Measurements from ENCODE around the gene PRDM15. TPM values are rescaled to one million over a fixed set of nuclear protein-coding genes. Genes with fewer than 3 reads are reported as not detected.

Gene PRDM15
- total RNA-seq, 1 experiment from 2014 or later, result 9.8 TPM

DNA sequence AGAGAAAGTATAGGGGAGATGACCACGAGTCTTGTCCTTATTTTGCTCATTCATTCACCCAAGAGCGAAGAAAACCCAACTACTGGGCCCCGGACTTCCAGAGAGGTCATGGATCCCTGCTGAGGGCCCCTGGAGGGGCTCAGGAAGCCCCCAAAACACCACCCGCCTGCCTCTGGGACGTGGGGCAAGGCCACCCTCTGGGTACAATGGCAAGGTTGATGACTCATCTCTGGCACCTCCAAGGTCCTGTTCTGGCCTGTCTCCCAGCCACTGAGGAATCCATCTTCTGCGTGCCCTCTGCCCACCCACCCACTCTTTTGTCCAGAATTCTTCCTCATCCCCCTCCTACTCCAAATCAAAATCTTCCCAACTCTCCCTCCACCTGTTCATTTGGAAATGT lies 21.3 kb upstream of the PRDM15 start:
- H3K9me3 ChIP-seq (ENCODE audit: control insufficient read depth in 1 of 2, insufficient read depth in 1 of 2, low read depth in 1 of 2, low read length in 2 of 2), result no peaks in the 10 kb centered on the region
- CTCF ChIA-PET, result no interaction called here
- intact Hi-C loops (cut with micrococcal nuclease), result no loop called here
- no peak overlapping the region for H3K4me2 ChIP-seq (ENCODE audit: low read length)
- DNase-seq (ENCODE audit: low read depth, low spot score) (no peak), ATAC-seq (no peak)
- no TSS peak for BruUV-seq (replicated peaks)
- TF ChIP-seq POLR2AphosphoS5 (IDR thresholded peaks at IDR 0.05; ENCODE audit: low read depth, low read length) (no peak), ELF1 (IDR thresholded peaks at IDR 0.05; ENCODE audit: borderline replicate concordance, low read depth) (no peak), REST (IDR thresholded peaks at IDR 0.05; ENCODE audit: low read depth) (no peak), ATF3 (IDR thresholded peaks at IDR 0.05) (no peak), SP1 (IDR thresholded peaks at IDR 0.05; ENCODE audit: low read depth) (no peak), SIN3A (IDR thresholded peaks at IDR 0.05; ENCODE audit: low read depth) (no peak), CBX3 (IDR thresholded peaks at IDR 0.05; ENCODE audit: low read depth) (no peak), ZNF274 (IDR thresholded peaks at IDR 0.05; ENCODE audit: low read depth, low read length) (no peak)
- no peaks in the 10 kb centered on the region for H4K20me1 ChIP-seq (ENCODE audit: insufficient read depth)
- peaks cover 0 to 11% of the 10 kb centered on the region in 2 experiments; a peak in 1 of 4 replicates for H3K36me3 ChIP-seq (ENCODE audit: control insufficient read depth in 1 of 2, insufficient read depth in 2 of 2, low read length in 2 of 2)
- POLR2A ChIA-PET, result no interaction called here
- H3K79me2 ChIP-seq (ENCODE audit: insufficient read depth, low read length), result no peaks in the 10 kb centered on the region
- peaks cover 0 to 1% of the 10 kb centered on the region in 2 experiments; a peak in 1 of 4 replicates for H3K4me1 ChIP-seq (ENCODE audit: control insufficient read depth in 1 of 2, insufficient read depth in 2 of 2, low read length in 2 of 2)
- no peak overlapping the region for H3K4me3 ChIP-seq (replicated peaks in 1 of 2; ENCODE audit: low read depth in 1 of 2, low read length in 2 of 2)
- no peaks in the 10 kb centered on the region for H3K9me2 ChIP-seq (ENCODE audit: insufficient read depth)
- H3K27me3 ChIP-seq (ENCODE audit: insufficient read depth, low read length), result no peaks in the 10 kb centered on the region
- RAD21 ChIA-PET (ENCODE audit: low non-redundant PET in 1 of 2, low total read pairs in 2 of 2, uncharacterized antibody in 2 of 2, unreplicated experiment in 2 of 2), result no interaction called here
- no peak overlapping the region for H2AFZ ChIP-seq (ENCODE audit: low read depth, low read length, poor library complexity, severe bottlenecking)
- no peak overlapping the region for H3K9ac ChIP-seq (ENCODE audit: low read length)
- no peak overlapping the region for H3K27ac ChIP-seq (ENCODE audit: low read depth, low read length)
